ENCODE results near the gene CEBPE.

Gene CEBPE

GRCh38 chr14:23074906-23075305, 44.1 kb downstream of the CEBPE start:
- no peak for DNase-seq

DNA sequence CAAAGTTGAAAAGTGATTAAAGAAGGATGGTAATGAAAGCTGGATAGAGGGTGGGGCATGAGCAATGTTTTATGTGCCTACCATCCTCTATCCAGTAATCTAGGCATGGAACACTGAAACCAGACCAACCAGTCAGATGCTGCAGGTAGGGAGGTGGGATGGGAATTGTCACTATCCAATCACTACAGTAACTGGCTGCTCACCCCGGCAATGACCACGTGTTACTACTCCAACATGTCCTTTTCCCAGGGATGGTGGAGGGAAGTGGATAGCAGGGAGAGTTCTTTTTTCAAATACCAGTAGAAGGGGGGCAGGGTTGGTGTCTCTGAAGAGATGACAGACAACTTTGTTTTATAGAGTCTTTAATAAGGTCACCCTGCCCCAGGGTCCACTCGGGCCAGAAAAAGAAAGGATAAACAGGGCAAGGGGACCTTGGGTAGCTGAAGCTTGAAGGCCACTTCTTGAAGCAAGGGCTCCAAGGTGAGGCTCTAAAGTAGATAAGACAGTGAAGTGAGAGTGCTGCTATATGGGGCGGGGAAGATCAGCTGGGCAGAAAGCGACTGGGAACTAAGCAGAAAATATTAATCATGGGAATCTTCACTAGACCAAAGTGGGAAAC, 47.0 kb downstream of the CEBPE start:
- DNase-seq: no peak

- DNase-seq: peak; percentile 72
Measured at GRCh38 chr14:23071244-23071920, 47.7 kb downstream of the CEBPE start.

DNA sequence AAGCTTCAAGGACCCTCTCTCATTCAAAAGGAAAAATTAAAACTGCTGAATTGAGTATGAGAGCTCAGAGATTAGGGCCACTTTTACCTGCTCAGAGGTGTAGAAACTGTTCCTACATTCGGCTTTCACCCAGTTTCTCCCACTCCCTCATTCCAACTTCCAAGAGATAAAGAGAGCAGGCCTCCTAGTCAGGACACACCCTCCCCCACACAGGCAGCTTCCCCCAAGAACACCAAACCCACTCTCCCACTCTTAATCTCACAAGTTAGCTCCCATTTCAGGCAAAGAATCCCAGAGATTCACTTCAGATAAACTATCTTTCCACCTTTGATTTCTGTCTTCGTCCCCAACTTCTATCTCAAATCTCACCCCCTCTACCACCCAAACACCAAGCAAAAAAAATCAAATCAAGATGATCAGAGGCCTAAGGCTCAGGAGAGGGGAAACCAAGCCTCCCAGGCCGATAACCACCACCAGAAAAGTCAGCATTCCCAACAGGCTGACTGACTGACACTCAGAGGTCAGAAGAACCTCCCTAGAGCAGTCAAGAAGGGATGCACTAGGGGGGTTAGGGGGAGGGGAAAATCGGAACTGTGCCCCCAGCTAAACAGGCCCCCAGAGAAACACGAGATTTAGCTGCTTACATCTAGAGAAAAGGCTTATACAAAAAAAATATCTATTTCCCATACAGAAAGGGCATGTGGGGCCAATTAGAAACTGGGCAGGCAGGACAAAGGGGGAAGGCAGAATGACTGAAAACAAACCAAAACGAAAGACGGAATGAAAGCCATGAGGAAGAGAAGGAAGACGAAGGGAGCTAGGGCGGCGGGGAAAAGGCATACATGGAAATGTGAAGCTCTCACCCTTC, 48.6 kb downstream of the CEBPE start:
- no peak for DNase-seq

- DNase-seq: no peak
Measured at GRCh38 chr14:23069413-23069806, 49.6 kb downstream of the CEBPE start.

DNA sequence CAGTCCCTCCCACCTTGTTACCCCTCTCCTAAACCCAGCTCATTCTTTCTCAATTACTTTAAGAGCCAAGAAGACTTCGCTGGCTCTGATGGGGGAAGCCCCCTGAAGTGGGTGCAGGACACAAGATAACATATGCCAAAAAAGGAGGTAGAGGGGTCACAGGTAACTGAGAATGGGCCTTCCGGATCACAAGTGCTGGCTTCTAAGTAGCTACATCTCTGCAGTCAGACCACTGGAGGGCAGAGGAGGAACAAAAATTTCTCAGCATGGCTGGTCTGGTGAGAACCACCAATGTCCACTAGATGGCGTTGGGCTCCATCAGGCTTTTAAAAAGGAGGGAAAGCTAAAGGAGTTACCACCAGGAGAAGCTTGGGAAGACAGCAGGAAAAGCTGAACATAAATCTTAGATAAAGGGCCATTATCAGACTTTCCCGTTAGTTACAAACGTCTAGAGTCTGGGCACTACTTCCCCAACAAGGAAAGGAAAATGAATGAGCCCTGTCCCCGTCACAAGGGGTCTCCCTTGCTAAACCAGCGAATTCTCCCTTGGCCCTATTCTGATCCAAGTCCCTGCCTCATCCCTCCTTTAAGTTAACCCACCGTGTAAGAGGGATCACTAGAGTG, 50.2 kb downstream of the CEBPE start:
- peak; percentile 73 for DNase-seq

DNA sequence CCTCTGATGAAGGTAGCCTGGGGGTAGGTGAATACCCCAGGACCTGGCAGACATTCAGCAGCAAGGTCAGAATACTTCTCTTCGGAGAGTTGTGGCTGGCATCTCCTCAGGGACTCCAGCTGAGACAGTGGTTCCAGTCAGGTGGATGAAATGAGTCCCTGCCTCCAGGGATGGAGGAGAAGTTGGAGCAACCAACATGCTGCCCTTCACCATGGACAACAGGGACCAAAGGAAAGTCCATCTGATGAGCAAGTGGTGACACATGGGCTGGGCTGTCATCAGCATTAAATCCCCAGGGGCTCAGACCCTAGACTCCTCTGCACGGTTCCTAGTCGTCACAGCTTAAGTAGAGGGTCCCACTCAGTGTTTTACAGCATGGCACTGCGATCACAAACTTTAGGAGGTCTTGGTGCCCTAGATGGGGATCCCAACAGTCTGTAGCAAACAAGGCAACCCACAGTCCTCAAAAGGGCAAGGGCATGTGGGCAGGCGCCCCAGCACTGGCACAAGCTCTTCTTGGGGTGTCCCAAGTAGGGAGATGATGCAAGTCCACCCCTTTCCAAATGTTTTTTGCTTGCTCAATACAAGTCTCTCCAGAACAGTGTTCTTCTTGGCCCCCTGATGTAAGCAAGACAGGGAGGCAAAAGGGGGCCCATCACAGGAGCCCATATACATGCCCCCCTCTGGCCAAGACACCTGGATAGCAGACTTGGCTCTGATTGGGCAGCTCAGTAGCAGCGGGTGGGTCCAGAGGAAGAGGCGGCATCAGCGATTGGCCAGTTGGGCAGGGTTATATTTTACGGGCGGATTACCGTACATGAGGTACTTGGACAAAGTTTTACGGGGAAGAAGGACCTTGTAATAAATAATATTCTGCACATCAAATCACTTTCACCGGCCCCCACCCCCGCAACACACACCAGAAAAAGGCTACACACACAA, 50.9 kb downstream of the CEBPE start:
- DNase-seq: no peak

Data from right kidney (tissue), 1 donor.